Panc1 (cell line): ENCODE results near the gene NLRC5. TPM values are rescaled to one million over a fixed set of nuclear protein-coding genes. Genes with fewer than 3 reads are reported as not detected.
"Not testable (repeated sequence)": the region's sequence is repeated elsewhere in the genome, so short reads cannot be mapped to it uniquely, and the experiment has no call there.

Source experiments
- ATAC-seq: fragments of 200-7000 bp; cut with Tn5 transposase; 2 replicates; pipeline ENCODE4 v1.9.1; 2020; ENCODE audit warnings: mild to moderate bottlenecking, moderate library complexity
- BruUV-seq: library from RNA; stranded (reverse); fragments of 400-500 nt; replicated peaks from 2 replicates; lab custom pipeline; 2021; lab: Mats Ljungman, UMichigan
- CTCF ChIA-PET: fragments of 300-600 bp; sonication (Branson Sonifier 250); formaldehyde crosslinking; loops from one replicate; lab custom pipeline; 2022; ENCODE audit warnings: antibody characterized with exemption; lab: Charles Lee
- POLR2A ChIA-PET: fragments of 300-600 bp; sonication (Branson Sonifier 250); formaldehyde crosslinking; loops from one replicate; lab custom pipeline; 2022; ENCODE audit warnings: antibody characterized with exemption; lab: Charles Lee
- DNase-seq: peaks from one replicate; pipeline ENCODE4 v3.0.0-alpha.2; 2010; ENCODE audit warnings: low read depth, low spot score
- H3K27ac ChIP-seq: 2 replicates; pipeline ENCODE4 v1.5.1; 2011; ENCODE audit warnings: mild to moderate bottlenecking, low read length, inconsistent platforms
- H3K27me3 ChIP-seq: fragments of 200-500 bp; sonication (Bioruptor generic); 2 replicates; pipeline ENCODE4 v1.6.0; 2014; ENCODE audit warnings: low read length, inconsistent platforms; ENCODE audit not compliant: control insufficient read depth, insufficient read depth
- H3K36me3 ChIP-seq: fragments of 200-500 bp; sonication (Bioruptor generic); 2 replicates; pipeline ENCODE4 v1.5.1; 2014; ENCODE audit warnings: inconsistent platforms, mild to moderate bottlenecking, low read length, moderate library complexity; ENCODE audit not compliant: control insufficient read depth, insufficient read depth
- H3K4me1 ChIP-seq: 2 replicates; pipeline ENCODE4 v1.5.1; 2011; ENCODE audit warnings: inconsistent platforms, mild to moderate bottlenecking, low read length, moderate library complexity; ENCODE audit not compliant: control insufficient read depth, insufficient read depth
- H3K4me3 ChIP-seq, 2 experiments: 2 replicates each; pipeline ENCODE4 v1.5.1; 2011 to 2012; ENCODE audit warnings: low read depth in 2 of 2, low read length in 2 of 2, mild to moderate bottlenecking in 2 of 2, inconsistent platforms in 1 of 2, moderate library complexity in 1 of 2
- H3K9me3 ChIP-seq: fragments of 200-500 bp; sonication (Bioruptor generic); 2 replicates; pipeline ENCODE4 v1.5.1; 2014; ENCODE audit warnings: low read depth, mild to moderate bottlenecking, inconsistent platforms, low read length, moderate library complexity; ENCODE audit not compliant: control insufficient read depth, insufficient read depth
- CTCF ChIP-seq: fragments of 450-650 bp; IDR thresholded peaks from 2 replicates; pipeline ENCODE4 v1.5.1; 2017; ENCODE audit warnings: mild to moderate bottlenecking
- POLR2AphosphoS5 ChIP-seq: IDR thresholded peaks from 2 replicates; pipeline ENCODE4 v1.6.1; 2012; ENCODE audit warnings: mild to moderate bottlenecking, low read depth, low read length, moderate library complexity
- SIN3A ChIP-seq: IDR thresholded peaks from 2 replicates; pipeline ENCODE4 v1.6.1; 2012; ENCODE audit warnings: low read depth, mild to moderate bottlenecking, low read length, moderate library complexity, borderline replicate concordance; ENCODE audit not compliant: insufficient read depth
- TCF7L2 ChIP-seq: IDR thresholded peaks from 2 replicates; pipeline ENCODE4 v1.6.1; 2011; ENCODE audit warnings: mild to moderate bottlenecking, low read depth, low read length, inconsistent platforms
- in situ Hi-C: cut with HindIII; loops from 2 replicates; pipeline ENCODE4 v1.10.0; 2016; ENCODE audit warnings: low sequenced_read_pairs, low pct_unique_long_range_greater_than_20kb
- intact Hi-C: fragments of 100-400 bp; cut with micrococcal nuclease; formaldehyde crosslinking; loops from one replicate; pipeline ENCODE4 v1.10.0; 2022; ENCODE audit not compliant: unreplicated experiment
- total RNA-seq: library from RNA; stranded (reverse); gene quantifications from one replicate; pipeline ENCODE4 v1.2.1, GENCODE V29; 2021; ENCODE audit not compliant: unreplicated experiment
- TF ChIP-seq, protein P1 (sequence below), 2 experiments: IDR thresholded peaks; 2 replicates each; pipeline ENCODE4 v1.6.1; 2011 to 2012; ENCODE audit warnings: low read depth in 2 of 2, control low read depth in 1 of 2, low read length in 1 of 2, mild to moderate bottlenecking in 1 of 2, moderate library complexity in 1 of 2; ENCODE audit not compliant: insufficient read depth in 1 of 2

Gene NLRC5
- total RNA-seq, 1 experiment from 2014 or later, result 8.8 TPM

DNA sequence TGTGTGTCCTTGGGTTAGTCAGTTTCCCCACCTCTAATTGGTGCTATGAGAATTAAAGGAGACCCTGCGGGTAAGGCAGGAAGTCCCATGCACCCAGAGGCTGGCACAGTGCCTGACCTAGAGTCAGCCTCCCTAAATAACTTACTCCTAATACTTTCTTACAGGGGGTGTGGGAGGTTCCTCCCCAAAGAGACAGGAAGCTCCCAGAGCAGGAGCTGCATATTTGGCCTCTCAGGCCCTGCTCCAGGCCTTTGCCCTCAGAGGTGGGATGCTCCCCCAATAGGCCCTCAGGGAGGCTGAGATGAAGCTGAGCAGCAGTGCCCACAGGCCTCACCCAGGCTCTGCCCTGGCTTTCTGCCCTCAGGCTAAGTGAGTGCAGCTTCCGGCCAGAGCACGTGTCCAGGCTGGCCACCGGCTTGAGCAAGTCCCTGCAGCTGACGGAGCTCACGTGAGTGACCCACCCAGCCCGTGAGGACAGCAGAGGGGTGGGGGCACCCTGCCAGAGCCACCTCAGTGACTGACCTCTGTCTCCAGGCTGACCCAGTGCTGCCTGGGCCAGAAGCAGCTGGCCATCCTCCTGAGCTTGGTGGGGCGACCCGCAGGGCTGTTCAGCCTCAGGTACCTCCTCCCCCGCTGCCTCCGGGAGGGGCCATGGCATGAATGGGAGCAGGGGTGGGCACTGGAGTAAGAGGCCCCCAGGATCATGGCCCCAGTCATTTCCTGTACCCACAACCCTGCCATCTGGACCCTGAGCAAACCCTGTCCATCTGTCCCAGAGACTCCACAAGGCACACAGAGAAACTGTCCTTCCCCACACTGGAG, 71.9 kb downstream of the NLRC5 start:
- ChIA-PET CTCF (no interaction called here), POLR2A (no interaction called here)
- Histone ChIP-seq H3K4me1 (peaks cover 3% of the 10 kb centered on the region; the same call in 1 of the 2 replicates), H3K4me3 (no peak overlapping the region), H3K27ac (no peak overlapping the region), H3K27me3 (no peaks in the 10 kb centered on the region), H3K9me3 (no peaks in the 10 kb centered on the region), H3K36me3 (no peaks in the 10 kb centered on the region)
- TF ChIP-seq CTCF (no peak), POLR2AphosphoS5 (no peak), TCF7L2 (no peak), SIN3A (no peak)
- TF ChIP-seq, protein P1, sequence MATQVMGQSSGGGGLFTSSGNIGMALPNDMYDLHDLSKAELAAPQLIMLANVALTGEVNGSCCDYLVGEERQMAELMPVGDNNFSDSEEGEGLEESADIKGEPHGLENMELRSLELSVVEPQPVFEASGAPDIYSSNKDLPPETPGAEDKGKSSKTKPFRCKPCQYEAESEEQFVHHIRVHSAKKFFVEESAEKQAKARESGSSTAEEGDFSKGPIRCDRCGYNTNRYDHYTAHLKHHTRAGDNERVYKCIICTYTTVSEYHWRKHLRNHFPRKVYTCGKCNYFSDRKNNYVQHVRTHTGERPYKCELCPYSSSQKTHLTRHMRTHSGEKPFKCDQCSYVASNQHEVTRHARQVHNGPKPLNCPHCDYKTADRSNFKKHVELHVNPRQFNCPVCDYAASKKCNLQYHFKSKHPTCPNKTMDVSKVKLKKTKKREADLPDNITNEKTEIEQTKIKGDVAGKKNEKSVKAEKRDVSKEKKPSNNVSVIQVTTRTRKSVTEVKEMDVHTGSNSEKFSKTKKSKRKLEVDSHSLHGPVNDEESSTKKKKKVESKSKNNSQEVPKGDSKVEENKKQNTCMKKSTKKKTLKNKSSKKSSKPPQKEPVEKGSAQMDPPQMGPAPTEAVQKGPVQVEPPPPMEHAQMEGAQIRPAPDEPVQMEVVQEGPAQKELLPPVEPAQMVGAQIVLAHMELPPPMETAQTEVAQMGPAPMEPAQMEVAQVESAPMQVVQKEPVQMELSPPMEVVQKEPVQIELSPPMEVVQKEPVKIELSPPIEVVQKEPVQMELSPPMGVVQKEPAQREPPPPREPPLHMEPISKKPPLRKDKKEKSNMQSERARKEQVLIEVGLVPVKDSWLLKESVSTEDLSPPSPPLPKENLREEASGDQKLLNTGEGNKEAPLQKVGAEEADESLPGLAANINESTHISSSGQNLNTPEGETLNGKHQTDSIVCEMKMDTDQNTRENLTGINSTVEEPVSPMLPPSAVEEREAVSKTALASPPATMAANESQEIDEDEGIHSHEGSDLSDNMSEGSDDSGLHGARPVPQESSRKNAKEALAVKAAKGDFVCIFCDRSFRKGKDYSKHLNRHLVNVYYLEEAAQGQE (IDR thresholded peaks at IDR 0.05; ENCODE audit: insufficient read depth in 1 of 2, low read depth in 2 of 2, low read length in 1 of 2), result no peak
- intact Hi-C loops (no loop called here), in situ Hi-C loops (no loop called here)
- ATAC-seq, result peak; percentile 76
- DNase-seq, result no peak
- BruUV-seq, result no TSS peak

- ChIA-PET CTCF (no interaction called here), POLR2A (no interaction called here)
- Histone ChIP-seq H3K4me3 (no peak overlapping the region), H3K4me1 (peaks cover 3% of the 10 kb centered on the region; the same call in 1 of the 2 replicates), H3K27me3 (no peaks in the 10 kb centered on the region), H3K9me3 (no peaks in the 10 kb centered on the region), H3K27ac (no peak overlapping the region), H3K36me3 (no peaks in the 10 kb centered on the region)
- intact Hi-C loops (no loop called here), in situ Hi-C loops (no loop called here)
- no peak for TF ChIP-seq CTCF
- TF ChIP-seq SIN3A, result no peak
- no peak for TF ChIP-seq TCF7L2
- TF ChIP-seq POLR2AphosphoS5, result no peak
- TF ChIP-seq, protein P1 (IDR thresholded peaks at IDR 0.05; ENCODE audit: insufficient read depth in 1 of 2, low read depth in 2 of 2, low read length in 1 of 2), result no peak
- no TSS peak for BruUV-seq
- no peak for ATAC-seq
- DNase-seq, result no peak
Observed at GRCh38 chr16:57062329-57062728, 73.0 kb downstream of the NLRC5 start.

DNA sequence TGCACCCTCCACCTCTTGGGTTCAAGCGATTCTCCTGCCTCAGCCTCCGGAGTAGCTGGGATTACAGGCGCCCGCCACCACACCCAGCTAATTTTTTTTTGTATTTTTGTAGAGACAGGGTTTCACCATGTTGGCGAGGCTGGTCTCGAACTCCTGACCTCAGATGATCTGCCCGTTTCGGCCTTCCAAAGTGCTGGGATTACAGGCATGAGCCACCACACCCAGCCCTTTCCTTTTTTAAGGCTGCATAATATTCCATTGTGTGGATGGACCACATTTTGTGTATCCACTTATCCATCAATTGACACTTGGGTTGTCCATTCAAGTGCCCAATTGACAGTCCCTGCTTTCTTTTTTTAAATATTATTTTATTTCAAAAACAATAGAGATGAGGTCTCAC, 73.8 kb downstream of the NLRC5 start:
- H3K36me3 ChIP-seq, POLR2A ChIA-PET, DNase-seq, CTCF ChIA-PET, ATAC-seq, in situ Hi-C loops, H3K27ac ChIP-seq, BruUV-seq, H3K27me3 ChIP-seq, H3K4me1 ChIP-seq, H3K4me3 ChIP-seq, H3K9me3 ChIP-seq, intact Hi-C loops: not testable (repeated sequence)
